Posterior cingulate gyrus (tissue), 11 donors: ENCODE results near the gene SLC37A1.
A peak's percentile ranks its signal among the peaks of the same experiment; 100 is the strongest.
"Not testable (repeated sequence)": the region's sequence is repeated elsewhere in the genome, so short reads cannot be mapped to it uniquely, and the experiment has no call there.

Experiments used
- DNase-seq, 10 donors: peaks; one replicate each; pipeline versions ENCODE4 v3.0.0 to v3.0.0-alpha.2; 2020 to 2021; ENCODE audit warnings: mixed read lengths in 3 of 10
- intact Hi-C: fragments of 100-400 bp; cut with DNase I; formaldehyde crosslinking; loops from one replicate; pipeline ENCODE4 v1.15.1; 2023

Gene SLC37A1

GRCh38 chr21:42598159-42598735 is 84.6 kb downstream of the SLC37A1 start:
- peak in 1 of 10 donors; percentile 24 for DNase-seq
- intact Hi-C loops: loop anchor here (10.0 kb wide), 2 partner anchors 57 to 147 kb away; partner anchors contain the start of gene PDE9A

- intact Hi-C loops: loop anchor here (10.0 kb wide), 2 partner anchors 55 to 145 kb away; partner anchors contain the start of gene PDE9A
- DNase-seq: peak in 1 of 10 donors; percentile 62
Measured at GRCh38 chr21:42599486-42599885, 85.8 kb downstream of the SLC37A1 start.

- peak in 1 of 10 donors; percentile 70 for DNase-seq
- intact Hi-C loops: loop anchor here (10.0 kb wide), 2 partner anchors 55 to 145 kb away; partner anchors contain the start of gene PDE9A
Measured at GRCh38 chr21:42599962-42600361, 86.3 kb downstream of the SLC37A1 start.

DNA sequence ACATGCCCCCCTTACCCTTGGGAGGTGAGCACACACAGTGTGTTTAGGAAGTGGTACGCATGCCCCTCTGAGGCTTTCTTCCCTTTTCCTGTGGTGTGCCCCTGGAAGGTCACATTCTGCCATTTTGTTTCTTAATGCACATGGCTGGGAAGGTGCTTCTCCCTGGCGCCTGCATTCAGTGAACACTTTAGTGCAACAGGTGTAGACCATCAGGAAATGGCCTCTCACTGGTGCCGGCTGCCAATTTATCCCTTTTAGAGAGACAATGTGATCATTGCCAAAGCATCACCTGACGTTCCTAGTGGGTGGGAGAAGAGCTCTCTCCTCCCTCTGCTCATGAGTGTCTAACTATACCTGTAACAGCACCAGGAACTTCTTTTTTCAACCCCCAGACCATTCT is 88.0 kb downstream of the SLC37A1 start:
- intact Hi-C loops: no loop called here

DNA sequence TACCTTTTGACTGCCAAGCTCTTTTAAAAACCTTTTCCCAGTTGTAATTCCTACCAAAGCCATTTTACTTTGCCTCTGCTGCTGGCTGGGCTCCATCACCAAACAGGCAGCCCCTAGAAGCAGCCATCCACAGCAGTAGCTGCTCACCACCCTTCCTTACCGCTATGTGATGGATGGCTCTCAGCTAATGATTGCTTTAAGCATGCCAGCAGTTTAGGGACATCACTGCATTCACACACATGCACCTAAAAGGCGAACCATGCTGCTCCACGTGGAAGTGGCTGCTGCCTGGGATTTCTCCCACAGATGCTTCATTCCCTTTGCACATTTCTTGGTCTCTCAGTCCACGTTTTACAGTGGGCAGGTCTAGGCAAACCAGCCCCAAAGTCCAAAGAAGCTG is 93.5 kb downstream of the SLC37A1 start:
- peak in 1 of 10 donors; percentile 16 for DNase-seq
- intact Hi-C loops: no loop called here

More for the DNA sequence above, 88.0 kb downstream of the SLC37A1 start:
- peak in 1 of 10 donors; percentile 56 for DNase-seq

GRCh38 chr21:42607525-42608102 is 94.0 kb downstream of the SLC37A1 start:
- intact Hi-C loops: no loop called here
- DNase-seq: peak in 1 of 10 donors; percentile 4

- intact Hi-C loops: no loop called here
- no peak for DNase-seq
Measured at GRCh38 chr21:42608446-42608845, 94.8 kb downstream of the SLC37A1 start.

DNA sequence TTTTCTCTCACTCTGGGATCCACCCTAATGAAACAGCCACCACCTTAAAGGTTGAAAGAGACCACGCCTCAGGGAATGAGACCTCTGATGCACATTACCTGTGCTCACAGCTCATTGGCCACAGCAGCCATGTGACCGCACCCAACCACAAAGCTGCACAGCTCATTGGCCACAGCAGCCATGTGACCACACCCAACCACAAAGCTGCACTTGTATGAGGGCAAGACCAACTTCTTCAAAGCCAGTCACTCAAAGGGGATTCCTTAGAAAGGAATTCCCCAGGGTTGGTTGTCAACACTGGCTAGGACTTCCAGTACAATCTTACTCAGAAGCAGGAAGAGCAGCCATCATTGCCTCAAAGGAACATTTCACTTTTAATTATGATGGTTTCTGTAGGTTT is 96.2 kb downstream of the SLC37A1 start:
- intact Hi-C loops: no loop called here
- peak in 2 of 10 donors; percentile 26 to 51 for DNase-seq

DNA sequence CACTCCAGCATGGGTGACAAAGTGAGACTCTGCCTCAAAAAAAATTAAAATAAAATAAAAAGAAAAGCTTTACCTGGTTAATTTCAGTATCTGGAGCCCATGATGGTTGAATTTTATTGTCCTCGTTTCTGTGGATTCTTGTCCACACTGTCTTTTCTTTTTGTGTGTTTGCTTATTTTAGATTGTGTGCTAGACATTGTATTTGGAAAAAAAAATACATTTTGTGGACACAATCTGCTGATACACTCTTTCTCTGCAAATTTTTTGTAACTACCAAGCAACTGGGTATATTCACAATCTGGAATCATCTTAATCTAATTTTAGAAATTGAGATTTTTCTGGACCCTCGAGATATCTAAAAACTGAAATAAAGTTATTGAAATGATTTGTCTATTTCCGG is 98.2 kb downstream of the SLC37A1 start:
- DNase-seq: no peak
- intact Hi-C loops: no loop called here

GRCh38 chr21:42612390-42612789 is 98.7 kb downstream of the SLC37A1 start:
- no peak for DNase-seq
- intact Hi-C loops: no loop called here

GRCh38 chr21:42613756-42614155 is 100.1 kb downstream of the SLC37A1 start:
- peak in 1 of 10 donors; percentile 65 for DNase-seq
- intact Hi-C loops: no loop called here

DNA sequence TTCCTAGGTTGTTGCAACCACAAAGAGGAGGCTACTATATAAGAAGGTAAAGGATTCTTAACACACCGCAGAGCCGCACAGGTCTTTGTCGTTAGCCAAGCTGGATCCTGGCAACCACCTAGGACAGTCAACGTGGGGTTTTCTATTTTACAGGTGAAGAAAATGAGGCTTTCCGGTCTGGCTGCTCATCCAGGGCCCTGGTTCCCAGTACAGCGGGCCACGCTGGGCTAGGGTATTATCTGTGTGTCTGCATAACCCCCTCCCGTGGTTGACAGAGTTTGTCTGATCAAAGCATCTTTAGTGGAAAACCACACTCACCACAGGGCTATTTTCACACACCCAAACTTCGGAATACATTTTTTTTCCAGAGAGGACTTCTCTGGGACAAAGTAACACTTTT is 100.7 kb downstream of the SLC37A1 start:
- intact Hi-C loops: no loop called here
- DNase-seq: no peak

GRCh38 chr21:42614811-42615351 is 101.2 kb downstream of the SLC37A1 start:
- intact Hi-C loops: no loop called here
- no peak for DNase-seq

DNA sequence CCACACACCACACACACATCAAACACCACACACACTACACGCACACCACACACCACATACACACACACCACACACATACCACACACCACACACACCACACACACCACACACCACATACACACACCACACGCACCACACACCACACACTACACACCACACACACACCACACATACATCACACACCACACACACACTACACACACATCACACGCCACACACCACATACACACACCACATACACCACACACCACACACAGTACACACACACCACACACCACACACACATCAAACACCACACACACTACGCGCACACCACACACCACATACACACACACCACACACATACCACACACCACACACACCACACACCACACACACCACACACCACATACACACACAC is 101.7 kb downstream of the SLC37A1 start:
- intact Hi-C loops, DNase-seq: not testable (repeated sequence)

DNA sequence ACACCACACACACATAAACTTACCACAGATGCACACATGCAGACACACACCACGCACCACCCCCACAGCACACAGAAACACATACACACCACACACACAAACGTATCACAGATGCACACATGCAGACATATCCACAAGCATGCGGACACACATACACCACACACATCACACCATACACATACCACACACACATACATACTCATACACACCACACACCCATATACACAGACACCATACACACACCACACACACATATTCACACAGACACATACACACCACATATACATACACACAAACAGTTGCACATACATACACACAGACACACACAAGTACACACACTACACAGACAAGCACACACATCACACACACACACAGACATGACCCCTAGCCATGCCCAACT is 102.3 kb downstream of the SLC37A1 start:
- intact Hi-C loops: no loop called here
- DNase-seq: no peak

DNA sequence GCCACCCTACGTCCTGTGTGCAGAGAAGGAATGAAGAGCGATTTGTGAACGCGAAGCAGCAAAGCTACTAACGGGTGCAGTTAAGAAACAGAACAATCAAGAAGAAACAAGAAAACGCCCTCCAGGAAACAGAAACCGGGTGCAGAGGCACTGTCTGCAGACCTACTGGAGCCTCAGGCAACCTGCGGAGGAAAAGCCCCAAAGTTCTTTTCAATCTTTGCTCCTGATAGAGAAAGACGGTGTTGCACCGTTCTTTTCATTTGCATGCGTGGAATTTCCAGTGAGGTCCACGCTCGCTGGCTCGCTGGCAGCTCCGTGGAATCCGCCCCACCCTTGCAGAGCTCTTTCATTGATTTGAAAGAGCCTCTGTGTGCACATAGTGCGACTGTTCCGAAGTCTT is 102.8 kb downstream of the SLC37A1 start:
- intact Hi-C loops: no loop called here
- DNase-seq: no peak

DNA sequence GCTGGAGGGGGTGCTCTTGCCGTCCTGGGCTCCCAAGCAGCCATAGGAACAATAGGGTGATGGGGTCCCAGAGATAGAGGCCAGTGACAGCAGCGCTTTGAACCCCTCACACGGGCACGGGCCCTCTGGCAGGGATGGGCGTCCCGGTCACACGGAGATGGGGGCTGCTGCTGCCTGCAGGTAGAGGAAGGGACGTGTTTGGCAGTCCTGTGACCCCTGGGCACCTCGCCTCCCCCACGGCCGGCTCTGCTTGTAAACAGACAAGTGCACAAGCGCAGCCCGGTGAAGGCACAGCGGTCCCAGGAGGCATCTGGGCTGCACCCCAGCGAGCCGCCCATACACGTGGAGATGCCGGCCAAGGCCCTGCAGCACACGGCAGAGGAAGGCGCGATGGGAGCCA is 103.3 kb downstream of the SLC37A1 start:
- DNase-seq: peak in 1 of 10 donors; percentile 82
- intact Hi-C loops: no loop called here

- intact Hi-C loops: no loop called here
Measured at GRCh38 chr21:42617486-42617885, 103.8 kb downstream of the SLC37A1 start.

DNA sequence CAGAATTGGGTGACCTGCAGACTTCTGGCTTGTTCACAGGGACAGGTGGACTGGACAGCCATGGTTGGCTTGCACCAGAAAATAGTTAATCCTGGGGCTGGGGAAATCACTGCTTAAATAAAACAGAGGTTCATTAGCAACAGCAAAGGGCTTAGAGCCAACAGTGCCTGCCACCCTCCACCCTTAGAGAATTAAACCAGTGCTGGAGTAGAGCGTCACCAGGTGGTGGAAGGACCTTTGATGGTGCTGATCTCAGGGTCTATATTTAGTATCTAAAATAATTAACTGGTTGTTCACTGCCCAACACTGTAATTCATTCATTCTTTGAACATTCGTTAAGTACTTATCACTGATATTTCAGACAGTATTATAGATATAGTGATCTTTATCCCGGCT is 105.1 kb downstream of the SLC37A1 start:
- intact Hi-C loops: no loop called here

More at GRCh38 chr21:42617486-42617885, 103.8 kb downstream of the SLC37A1 start:
- DNase-seq: peak in 1 of 10 donors; percentile 74

GRCh38 chr21:42619166-42619565 is 105.5 kb downstream of the SLC37A1 start:
- no peak for DNase-seq
- intact Hi-C loops: no loop called here

More for the DNA sequence above, 105.1 kb downstream of the SLC37A1 start:
- no peak for DNase-seq

- intact Hi-C loops: no loop called here
- no peak for DNase-seq
Measured at GRCh38 chr21:42619841-42620240, 106.2 kb downstream of the SLC37A1 start.
